C4-2B (cell line): ENCODE measurements around the gene NF1.
"Not testable (repeated sequence)": the region's sequence is repeated elsewhere in the genome, so short reads cannot be mapped to it uniquely, and the experiment has no call there.

Source experiments
- H3K27ac ChIP-seq: fragments of 450-650 bp; 2 replicates; pipeline ENCODE4 v1.5.1; 2017
- CTCF ChIP-seq: fragments of 450-650 bp; conservative IDR thresholded peaks from 2 replicates; pipeline ENCODE4 v1.5.1; 2017; ENCODE audit warnings: mild to moderate bottlenecking
- ZFX ChIP-seq: fragments of 450-650 bp; IDR thresholded peaks from 2 replicates; pipeline ENCODE4 v1.6.1; 2017

Gene NF1

GRCh38 chr17:31163091-31163781 is 68.5 kb downstream of the NF1 start:
- no peak overlapping the region for H3K27ac ChIP-seq
- TF ChIP-seq CTCF (no peak), ZFX (no peak)

- TF ChIP-seq ZFX = no peak
- no peak for TF ChIP-seq CTCF
- H3K27ac ChIP-seq = no peak overlapping the region
Observed at GRCh38 chr17:31167111-31167510, 72.3 kb downstream of the NF1 start.

- TF ChIP-seq CTCF = no peak
- TF ChIP-seq ZFX = no peak
- H3K27ac ChIP-seq = no peak overlapping the region
Observed at GRCh38 chr17:31171701-31172100, 76.9 kb downstream of the NF1 start.

- H3K27ac ChIP-seq = no peak overlapping the region
- TF ChIP-seq ZFX (no peak), CTCF (no peak)
Observed at GRCh38 chr17:31172388-31172787, 77.6 kb downstream of the NF1 start.

GRCh38 chr17:31174215-31174614 is 79.4 kb downstream of the NF1 start:
- no peak overlapping the region for H3K27ac ChIP-seq
- TF ChIP-seq ZFX = no peak

GRCh38 chr17:31175237-31175636 is 80.5 kb downstream of the NF1 start:
- TF ChIP-seq CTCF = no peak
- no peak for TF ChIP-seq ZFX
- H3K27ac ChIP-seq = no peak overlapping the region

GRCh38 chr17:31176143-31176542 is 81.4 kb downstream of the NF1 start:
- H3K27ac ChIP-seq = not testable (repeated sequence)

- H3K27ac ChIP-seq = not testable (repeated sequence)
Observed at GRCh38 chr17:31178951-31179350, 84.2 kb downstream of the NF1 start.

- TF ChIP-seq ZFX = no peak
- no peak for TF ChIP-seq CTCF
- no peak overlapping the region for H3K27ac ChIP-seq
Observed at GRCh38 chr17:31195305-31195704, 100.5 kb downstream of the NF1 start.
